ENCODE measurements around the gene ZNF768.

DNA sequence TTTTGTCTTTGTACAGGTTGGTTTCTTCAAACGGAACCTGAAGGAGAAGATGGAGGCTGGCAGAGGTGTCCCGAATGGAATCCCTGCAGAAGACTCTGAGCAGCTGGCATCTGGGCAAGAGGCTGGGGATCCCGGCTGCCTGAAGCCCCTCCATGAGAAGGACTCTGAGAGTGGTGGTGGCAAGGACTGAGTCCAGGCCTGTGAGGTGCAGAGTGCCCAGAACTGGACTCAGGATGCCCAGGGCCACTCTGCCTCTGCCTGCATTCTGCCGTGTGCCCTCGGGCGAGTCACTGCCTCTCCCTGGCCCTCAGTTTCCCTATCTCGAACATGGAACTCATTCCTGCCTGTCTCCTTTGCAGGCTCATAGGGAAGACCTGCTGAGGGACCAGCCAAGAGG, 4.9 kb downstream of the ZNF768 start:
- TF ChIP-seq CTCF (IDR thresholded peaks at IDR 0.05), result no peak
- no peak for TF ChIP-seq EZH2phosphoT487 (IDR thresholded peaks at IDR 0.05)

All from neural progenitor cell (in vitro differentiated cells).